Tibial artery (tissue), 4 donors: Measurements from ENCODE around the gene KCNK3.

Experiments used
- DNase-seq, 2 donors: peaks; one replicate each; pipeline ENCODE4 v3.0.0-alpha.2; 2019
- H3K27ac ChIP-seq, 2 donors: fragments of 200-600 bp; sonication (generic) in 1 of 2; 1 replicate in 1 of 2; 2 replicates in 1 of 2; pipeline ENCODE4 v1.5.1; 2018 to 2019; ENCODE audit warnings: mild to moderate bottlenecking in 1 of 2
- H3K27me3 ChIP-seq, 2 donors: fragments of 200-600 bp; sonication (generic) in 1 of 2; one replicate each; pipeline versions ENCODE4 v1.5.1 to v1.6.0; 2016 to 2019
- H3K36me3 ChIP-seq, 3 donors: fragments of 200-600 bp; sonication (generic) in 2 of 3; one replicate each; pipeline ENCODE4 v1.5.1; 2016 to 2019; ENCODE audit warnings: mild to moderate bottlenecking in 2 of 3
- H3K4me1 ChIP-seq, 4 donors: fragments of 200-600 bp; sonication (generic) in 2 of 4; 1 replicate in 3 of 4; 2 replicates in 1 of 4; pipeline ENCODE4 v1.5.1; 2016 to 2019
- H3K4me3 ChIP-seq, 2 donors: fragments of 200-600 bp; sonication (generic) in 1 of 2; 1 replicate in 1 of 2; 2 replicates in 1 of 2; pipeline ENCODE4 v1.5.1; 2018 to 2019; ENCODE audit warnings: mild to moderate bottlenecking in 2 of 2
- H3K9me3 ChIP-seq, 3 donors: fragments of 200-600 bp; sonication (generic) in 1 of 3; one replicate each; pipeline ENCODE4 v1.5.1; 2016 to 2019
- CTCF ChIP-seq, 2 experiments: fragments of 200-600 bp in 1 of 2; fragments of 450-650 bp in 1 of 2; IDR thresholded peaks; one replicate each; pipeline ENCODE4 v1.5.1; 2017 to 2019; ENCODE audit warnings: antibody characterized with exemption in 2 of 2, mild to moderate bottlenecking in 1 of 2, moderate library complexity in 1 of 2
- intact Hi-C: fragments of 100-400 bp; cut with DNase I; formaldehyde crosslinking; loops from one replicate; pipeline ENCODE4 v1.15.0; 2023; ENCODE audit warnings: low total_unique reads

KCNK3 gene

GRCh38 chr2:26722328-26722727 is 29.8 kb downstream of the KCNK3 start:
- Histone ChIP-seq H3K27ac (peak overlapping the region; percentile 79 to 83), H3K4me1 (peaks cover 0 to 66% (median 53%) of the 10 kb centered on the region in 4 donors), H3K36me3 (no peaks in the 10 kb centered on the region), H3K9me3 (no peaks in the 10 kb centered on the region), H3K4me3 (no peak overlapping the region), H3K27me3 (no peaks in the 10 kb centered on the region)
- DNase-seq, result no peak
- TF ChIP-seq CTCF (IDR thresholded peaks at IDR 0.05), result no peak
- intact Hi-C loops, result no loop called here

GRCh38 chr2:26722911-26723310 is 30.4 kb downstream of the KCNK3 start:
- H3K9me3 ChIP-seq, result no peaks in the 10 kb centered on the region
- H3K36me3 ChIP-seq, result no peaks in the 10 kb centered on the region
- H3K27ac ChIP-seq, result peak overlapping the region; percentile 83 to 88
- no peaks in the 10 kb centered on the region for H3K27me3 ChIP-seq
- no peak for TF ChIP-seq CTCF (IDR thresholded peaks at IDR 0.05)
- intact Hi-C loops, result no loop called here
- no peak overlapping the region for H3K4me3 ChIP-seq
- peaks cover 0 to 66% (median 53%) of the 10 kb centered on the region in 4 donors for H3K4me1 ChIP-seq
- no peak for DNase-seq

GRCh38 chr2:26723475-26723874 is 31.0 kb downstream of the KCNK3 start:
- no peak for TF ChIP-seq CTCF (IDR thresholded peaks at IDR 0.05)
- Histone ChIP-seq H3K36me3 (no peaks in the 10 kb centered on the region), H3K4me1 (peaks cover 0 to 66% (median 53%) of the 10 kb centered on the region in 4 donors), H3K9me3 (no peaks in the 10 kb centered on the region), H3K27ac (peak overlapping the region; percentile 83 to 88), H3K27me3 (no peaks in the 10 kb centered on the region), H3K4me3 (no peak overlapping the region)
- intact Hi-C loops, result no loop called here
- DNase-seq, result no peak

DNA sequence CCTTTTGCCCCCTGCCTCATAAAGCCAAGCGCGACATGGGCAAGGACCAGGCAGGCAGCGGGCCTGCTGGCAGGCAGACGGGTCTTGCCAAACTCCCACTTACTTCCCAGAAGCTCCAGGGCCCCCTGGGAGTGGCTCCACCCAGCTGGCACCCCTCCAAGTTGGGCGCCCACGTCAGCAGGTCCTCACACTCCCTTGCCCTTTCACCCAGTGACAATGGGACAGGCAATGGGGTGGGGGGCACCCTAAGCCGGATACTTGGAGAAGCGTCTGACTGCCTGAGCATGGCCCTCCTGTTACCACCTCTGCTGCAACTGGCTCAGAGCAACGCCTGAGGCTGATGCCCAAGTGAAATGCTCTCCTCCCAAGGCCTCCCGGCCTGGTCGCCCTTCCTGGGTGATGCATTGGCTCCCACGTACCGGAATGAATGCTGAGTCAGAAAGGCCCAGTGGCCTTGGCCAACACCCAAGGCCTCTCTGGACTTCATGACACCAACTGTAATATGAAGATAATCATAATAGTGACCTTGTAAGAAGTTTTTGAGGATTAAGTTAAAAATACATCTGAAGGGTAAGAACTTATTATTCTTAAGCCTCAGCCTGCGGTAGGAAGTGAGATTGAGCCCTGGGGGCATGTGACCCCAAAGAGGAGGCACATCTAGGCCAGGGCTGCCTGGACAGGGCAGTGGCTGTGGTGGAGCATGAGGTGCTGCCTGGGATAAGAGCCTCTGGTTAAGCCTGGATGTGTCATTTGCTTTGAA is 31.6 kb downstream of the KCNK3 start:
- Histone ChIP-seq H3K36me3 (no peaks in the 10 kb centered on the region), H3K9me3 (no peaks in the 10 kb centered on the region), H3K27ac (peak overlapping the region; percentile 83 to 88), H3K4me3 (no peak overlapping the region), H3K4me1 (peaks cover 0 to 64% (median 53%) of the 10 kb centered on the region in 4 donors), H3K27me3 (no peaks in the 10 kb centered on the region)
- intact Hi-C loops, result loop anchor here (2.0 kb wide), 1 partner anchor 33 kb away; no protein-coding TSS in a partner anchor
- TF ChIP-seq CTCF (IDR thresholded peaks at IDR 0.05), result no peak
- peak; percentile 70 to 94 for DNase-seq

- no peak for DNase-seq
- H3K36me3 ChIP-seq, result no peaks in the 10 kb centered on the region
Observed at GRCh38 chr2:26724784-26725520, 32.4 kb downstream of the KCNK3 start.

More at GRCh38 chr2:26724784-26725520, 32.4 kb downstream of the KCNK3 start:
- no peak for TF ChIP-seq CTCF (IDR thresholded peaks at IDR 0.05)
- no peaks in the 10 kb centered on the region for H3K9me3 ChIP-seq
- no peak overlapping the region for H3K4me3 ChIP-seq
- intact Hi-C loops, result loop anchor here (2.0 kb wide), 1 partner anchor 34 kb away; no protein-coding TSS in a partner anchor
- H3K27me3 ChIP-seq, result no peaks in the 10 kb centered on the region
- peak overlapping the region; percentile 83 to 88 for H3K27ac ChIP-seq
- peaks cover 0 to 57% (median 48%) of the 10 kb centered on the region in 4 donors for H3K4me1 ChIP-seq
